RWPE2 (cell line): ENCODE measurements around the gene GRHL1.

Source experiments
- ATAC-seq: fragments of 200-7000 bp; cut with Tn5 transposase; 3 replicates; pipeline ENCODE4 v1.9.1; 2021; ENCODE audit warnings: low read depth
- DNase-seq: peaks from one replicate; pipeline ENCODE4 v3.0.0-alpha.2; 2020; ENCODE audit warnings: low spot score
- H3K27ac ChIP-seq: fragments of 450-650 bp; 2 replicates; pipeline ENCODE4 v1.5.1; 2017; ENCODE audit warnings: mild to moderate bottlenecking; ENCODE audit not compliant: poor library complexity, severe bottlenecking
- H3K27me3 ChIP-seq: fragments of 250-450 bp; sonication (Bioruptor Pico); 2 replicates; pipeline ENCODE4 v1.5.1; 2021; ENCODE audit warnings: mild to moderate bottlenecking, moderate library complexity; ENCODE audit not compliant: insufficient read depth, poor library complexity, severe bottlenecking
- H3K36me3 ChIP-seq: fragments of 250-450 bp; sonication (Bioruptor Pico); 2 replicates; pipeline ENCODE4 v1.5.1; 2020; ENCODE audit warnings: low read depth, mild to moderate bottlenecking, moderate library complexity
- H3K4me1 ChIP-seq: fragments of 250-450 bp; sonication (Bioruptor Pico); 2 replicates; pipeline ENCODE4 v1.5.1; 2021; ENCODE audit warnings: mild to moderate bottlenecking, moderate library complexity; ENCODE audit not compliant: insufficient read depth, poor library complexity, severe bottlenecking
- H3K4me3 ChIP-seq: fragments of 250-450 bp; sonication (Bioruptor Pico); 2 replicates; pipeline ENCODE4 v1.5.1; 2021; ENCODE audit warnings: mild to moderate bottlenecking, moderate library complexity; ENCODE audit not compliant: severe bottlenecking
- H3K9me3 ChIP-seq: fragments of 250-450 bp; sonication (Bioruptor Pico); 2 replicates; pipeline ENCODE4 v1.5.1; 2021; ENCODE audit warnings: mild to moderate bottlenecking, moderate library complexity; ENCODE audit not compliant: severe bottlenecking
- TF ChIP-seq, protein P1 (sequence below): fragments of 450-650 bp; IDR thresholded peaks from one replicate; pipeline ENCODE4 v1.5.1; 2017; ENCODE audit warnings: mild to moderate bottlenecking, moderate library complexity; ENCODE audit not compliant: poor library complexity, severe bottlenecking

Gene GRHL1

GRCh38 chr2:10045561-10046355 is 94.3 kb downstream of the GRHL1 start:
- DNase-seq: no peak
- ATAC-seq: no peak
- peaks cover 30% of the 10 kb centered on the region for H3K36me3 ChIP-seq
- H3K4me3 ChIP-seq: no peak overlapping the region
- TF ChIP-seq, protein P1, sequence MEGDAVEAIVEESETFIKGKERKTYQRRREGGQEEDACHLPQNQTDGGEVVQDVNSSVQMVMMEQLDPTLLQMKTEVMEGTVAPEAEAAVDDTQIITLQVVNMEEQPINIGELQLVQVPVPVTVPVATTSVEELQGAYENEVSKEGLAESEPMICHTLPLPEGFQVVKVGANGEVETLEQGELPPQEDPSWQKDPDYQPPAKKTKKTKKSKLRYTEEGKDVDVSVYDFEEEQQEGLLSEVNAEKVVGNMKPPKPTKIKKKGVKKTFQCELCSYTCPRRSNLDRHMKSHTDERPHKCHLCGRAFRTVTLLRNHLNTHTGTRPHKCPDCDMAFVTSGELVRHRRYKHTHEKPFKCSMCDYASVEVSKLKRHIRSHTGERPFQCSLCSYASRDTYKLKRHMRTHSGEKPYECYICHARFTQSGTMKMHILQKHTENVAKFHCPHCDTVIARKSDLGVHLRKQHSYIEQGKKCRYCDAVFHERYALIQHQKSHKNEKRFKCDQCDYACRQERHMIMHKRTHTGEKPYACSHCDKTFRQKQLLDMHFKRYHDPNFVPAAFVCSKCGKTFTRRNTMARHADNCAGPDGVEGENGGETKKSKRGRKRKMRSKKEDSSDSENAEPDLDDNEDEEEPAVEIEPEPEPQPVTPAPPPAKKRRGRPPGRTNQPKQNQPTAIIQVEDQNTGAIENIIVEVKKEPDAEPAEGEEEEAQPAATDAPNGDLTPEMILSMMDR: no peak
- H3K27me3 ChIP-seq: no peaks in the 10 kb centered on the region
- H3K9me3 ChIP-seq: peaks cover 2% of the 10 kb centered on the region
- H3K27ac ChIP-seq: no peak overlapping the region
- H3K4me1 ChIP-seq: no peaks in the 10 kb centered on the region

DNA sequence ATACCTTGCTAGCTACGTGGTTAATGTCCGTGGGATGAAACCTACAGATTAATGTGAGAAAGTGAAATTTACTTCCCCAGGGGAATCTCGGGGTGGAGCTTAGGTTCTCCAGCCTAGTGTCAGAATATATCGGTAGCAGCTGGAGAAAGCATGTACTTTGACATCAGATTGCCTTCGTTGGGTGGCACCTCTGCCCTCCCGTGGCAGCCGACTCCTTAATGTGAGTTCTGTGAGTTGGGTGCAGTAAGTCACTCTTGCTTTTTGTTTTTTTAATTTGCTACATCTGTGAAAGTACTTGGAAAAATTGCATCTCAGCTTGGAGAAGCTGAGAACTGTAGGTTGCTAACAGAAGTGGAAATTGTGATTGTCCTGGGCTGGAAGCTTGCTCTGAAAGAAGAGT is 95.4 kb downstream of the GRHL1 start:
- Histone ChIP-seq H3K27me3 (no peaks in the 10 kb centered on the region), H3K36me3 (peaks cover 39% of the 10 kb centered on the region), H3K27ac (no peak overlapping the region), H3K9me3 (peaks cover 2% of the 10 kb centered on the region), H3K4me1 (no peaks in the 10 kb centered on the region), H3K4me3 (no peak overlapping the region)
- no peak for DNase-seq
- TF ChIP-seq, protein P1: no peak
- no peak for ATAC-seq

DNA sequence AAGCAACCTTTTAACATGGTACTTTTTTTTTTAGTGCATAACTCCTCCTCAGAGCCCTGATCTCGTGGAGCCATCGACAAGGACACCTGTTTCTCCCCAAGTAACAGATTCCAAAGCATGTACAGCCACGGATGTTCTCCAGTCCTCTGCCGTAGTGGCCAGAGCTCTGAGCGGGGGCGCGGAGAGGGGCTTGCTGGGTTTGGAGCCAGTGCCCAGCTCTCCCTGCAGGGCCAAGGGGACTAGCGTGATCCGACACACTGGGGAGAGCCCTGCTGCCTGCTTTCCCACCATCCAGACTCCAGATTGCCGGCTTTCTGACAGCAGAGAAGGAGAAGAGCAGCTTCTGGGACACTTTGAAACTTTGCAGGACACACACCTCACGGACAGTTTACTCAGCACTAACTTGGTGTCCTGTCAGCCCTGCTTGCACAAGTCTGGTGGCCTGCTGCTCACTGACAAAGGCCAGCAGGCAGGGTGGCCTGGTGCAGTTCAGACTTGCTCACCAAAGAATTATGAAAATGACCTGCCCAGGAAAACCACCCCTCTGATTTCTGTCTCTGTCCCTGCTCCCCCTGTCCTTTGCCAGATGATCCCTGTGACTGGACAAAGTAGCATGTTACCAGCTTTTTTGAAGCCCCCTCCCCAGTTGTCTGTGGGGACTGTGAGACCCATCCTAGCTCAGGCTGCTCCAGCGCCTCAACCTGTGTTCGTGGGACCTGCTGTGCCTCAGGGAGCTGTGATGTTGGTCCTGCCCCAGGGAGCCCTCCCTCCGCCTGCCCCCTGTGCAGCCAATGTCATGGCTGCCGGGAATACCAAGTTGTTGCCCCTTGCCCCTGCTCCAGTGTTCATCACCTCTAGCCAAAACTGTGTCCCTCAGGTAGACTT is 96.4 kb downstream of the GRHL1 start:
- H3K9me3 ChIP-seq: no peaks in the 10 kb centered on the region
- TF ChIP-seq, protein P1: no peak
- no peaks in the 10 kb centered on the region for H3K4me1 ChIP-seq
- ATAC-seq (no peak), DNase-seq (no peak)
- no peak overlapping the region for H3K4me3 ChIP-seq
- peaks cover 48% of the 10 kb centered on the region for H3K36me3 ChIP-seq
- no peak overlapping the region for H3K27ac ChIP-seq
- no peaks in the 10 kb centered on the region for H3K27me3 ChIP-seq

GRCh38 chr2:10048501-10049171 is 97.1 kb downstream of the GRHL1 start:
- ATAC-seq (no peak), DNase-seq (no peak)
- no peaks in the 10 kb centered on the region for H3K27me3 ChIP-seq
- no peaks in the 10 kb centered on the region for H3K4me1 ChIP-seq
- H3K4me3 ChIP-seq: no peak overlapping the region
- TF ChIP-seq, protein P1: peak; percentile 81
- peaks cover 55% of the 10 kb centered on the region for H3K36me3 ChIP-seq
- no peaks in the 10 kb centered on the region for H3K9me3 ChIP-seq
- no peak overlapping the region for H3K27ac ChIP-seq
